HG03442 (cell line): ENCODE measurements around the gene CPVL.

Experiments used
- ATAC-seq: cut with Tn5 transposase; IDR thresholded peaks from one replicate; pipeline ENCODE4 v1.9.1; 2021; ENCODE audit warnings: mild to moderate bottlenecking, moderate library complexity; ENCODE audit not compliant: unreplicated experiment

CPVL gene

GRCh38 chr7:29007127-29007526 is 139.2 kb downstream of the CPVL start:
- no peak for ATAC-seq

- ATAC-seq = no peak
Measured at GRCh38 chr7:29005829-29006228, 140.5 kb downstream of the CPVL start.

GRCh38 chr7:29005406-29005805 is 140.9 kb downstream of the CPVL start:
- ATAC-seq = no peak

GRCh38 chr7:29003703-29004102 is 142.6 kb downstream of the CPVL start:
- ATAC-seq = no peak

GRCh38 chr7:29000717-29001076 is 145.6 kb downstream of the CPVL start:
- no peak for ATAC-seq

GRCh38 chr7:28999895-29000716 is 146.2 kb downstream of the CPVL start:
- ATAC-seq = no peak

GRCh38 chr7:28999427-28999826 is 146.9 kb downstream of the CPVL start:
- ATAC-seq = no peak

- ATAC-seq = no peak
Measured at GRCh38 chr7:28998105-28998504, 148.2 kb downstream of the CPVL start.

GRCh38 chr7:28996836-28997235 is 149.5 kb downstream of the CPVL start:
- ATAC-seq = no peak

- ATAC-seq = no peak
Measured at GRCh38 chr7:28993371-28993770, 153.0 kb downstream of the CPVL start.

- no peak for ATAC-seq
Measured at GRCh38 chr7:28992798-28993197, 153.5 kb downstream of the CPVL start.

- no peak for ATAC-seq
Measured at GRCh38 chr7:28990200-28990960, 156.0 kb downstream of the CPVL start.

- no peak for ATAC-seq
Measured at GRCh38 chr7:28989211-28989980, 156.9 kb downstream of the CPVL start.

GRCh38 chr7:28988810-28989209 is 157.5 kb downstream of the CPVL start:
- ATAC-seq = no peak

- ATAC-seq = no peak
Measured at GRCh38 chr7:28988091-28988490, 158.2 kb downstream of the CPVL start.

- no peak for ATAC-seq
Measured at GRCh38 chr7:28986765-28987110, 159.6 kb downstream of the CPVL start.

GRCh38 chr7:28986028-28986764 is 160.1 kb downstream of the CPVL start:
- no peak for ATAC-seq

- no peak for ATAC-seq
Measured at GRCh38 chr7:28984631-28985030, 161.7 kb downstream of the CPVL start.

- no peak for ATAC-seq
Measured at GRCh38 chr7:28984217-28984616, 162.1 kb downstream of the CPVL start.

- no peak for ATAC-seq
Measured at GRCh38 chr7:28983396-28984190, 162.7 kb downstream of the CPVL start.
